ENCODE data around the gene VWA5B1.

DNA sequence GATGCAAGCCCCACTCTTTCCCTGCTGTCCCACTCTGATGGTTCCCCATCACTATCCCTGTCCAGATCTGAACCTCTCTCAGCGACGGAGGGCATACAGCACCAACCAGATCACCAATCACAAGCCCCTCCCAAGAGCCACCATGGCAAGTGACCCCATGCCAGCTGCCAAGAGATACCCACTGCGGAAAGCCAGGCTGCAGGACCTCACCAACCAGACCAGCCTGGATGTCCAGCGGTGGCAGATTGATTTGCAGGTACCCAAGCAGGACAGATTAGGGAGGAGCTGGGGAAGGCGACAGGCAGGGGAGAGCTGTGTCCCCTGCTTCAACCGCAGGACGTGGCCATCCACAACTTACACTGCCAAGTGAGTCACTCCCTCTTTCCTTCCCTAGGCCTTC is 46.9 kb downstream of the VWA5B1 start:
- no peak for TF ChIP-seq EZH2phosphoT487 (IDR thresholded peaks at IDR 0.05; ENCODE audit: low read length)
- TF ChIP-seq EZH2 (optimal IDR thresholded peaks at IDR 0.05; ENCODE audit: low read depth, low read length): no peak
